ENCODE measurements around the gene RASGEF1B. TPM values are rescaled to one million over a fixed set of nuclear protein-coding genes. Genes with fewer than 3 reads are reported as not detected.

RASGEF1B gene
- total RNA-seq, 2 experiments from 2014 or later = 6.1 to 6.2 TPM

DNA sequence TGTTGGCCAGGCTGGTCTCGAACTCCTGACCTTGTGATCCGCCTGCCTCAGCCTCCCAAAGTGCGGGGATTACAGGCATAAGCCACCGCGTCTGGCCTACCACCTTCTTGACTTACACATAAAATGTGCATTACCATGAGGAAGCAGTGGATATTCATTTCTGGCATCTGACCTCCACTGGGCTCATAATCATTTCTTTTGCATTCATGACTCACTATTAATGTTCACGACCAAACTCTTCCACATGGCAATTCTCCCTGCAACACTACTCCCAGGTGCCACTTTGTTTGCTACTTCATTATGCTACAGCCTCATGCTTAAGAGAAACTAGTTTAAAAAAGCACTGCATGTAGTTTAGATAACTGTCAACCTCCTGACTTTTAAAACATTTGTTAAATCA, 22.7 kb downstream of the RASGEF1B start:
- ChIA-PET CTCF (no interaction called here), POLR2A (no interaction called here)
- ATAC-seq = no peak
- H3K27ac Mint-ChIP-seq = no peak overlapping the region
- intact Hi-C loops (cut with micrococcal nuclease) = no loop called here
- TF ChIP-seq, protein P1, sequence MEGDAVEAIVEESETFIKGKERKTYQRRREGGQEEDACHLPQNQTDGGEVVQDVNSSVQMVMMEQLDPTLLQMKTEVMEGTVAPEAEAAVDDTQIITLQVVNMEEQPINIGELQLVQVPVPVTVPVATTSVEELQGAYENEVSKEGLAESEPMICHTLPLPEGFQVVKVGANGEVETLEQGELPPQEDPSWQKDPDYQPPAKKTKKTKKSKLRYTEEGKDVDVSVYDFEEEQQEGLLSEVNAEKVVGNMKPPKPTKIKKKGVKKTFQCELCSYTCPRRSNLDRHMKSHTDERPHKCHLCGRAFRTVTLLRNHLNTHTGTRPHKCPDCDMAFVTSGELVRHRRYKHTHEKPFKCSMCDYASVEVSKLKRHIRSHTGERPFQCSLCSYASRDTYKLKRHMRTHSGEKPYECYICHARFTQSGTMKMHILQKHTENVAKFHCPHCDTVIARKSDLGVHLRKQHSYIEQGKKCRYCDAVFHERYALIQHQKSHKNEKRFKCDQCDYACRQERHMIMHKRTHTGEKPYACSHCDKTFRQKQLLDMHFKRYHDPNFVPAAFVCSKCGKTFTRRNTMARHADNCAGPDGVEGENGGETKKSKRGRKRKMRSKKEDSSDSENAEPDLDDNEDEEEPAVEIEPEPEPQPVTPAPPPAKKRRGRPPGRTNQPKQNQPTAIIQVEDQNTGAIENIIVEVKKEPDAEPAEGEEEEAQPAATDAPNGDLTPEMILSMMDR (IDR thresholded peaks at IDR 0.05) = no peak
- no peak overlapping the region for H3K4me3 Mint-ChIP-seq
- DNase-seq = no peak
- H3K4me1 Mint-ChIP-seq (ENCODE audit: low read depth) = peaks cover 3% of the 10 kb centered on the region
- H3K27me3 Mint-ChIP-seq = no peaks in the 10 kb centered on the region
- peaks cover 41% of the 10 kb centered on the region for H3K36me3 Mint-ChIP-seq (ENCODE audit: low read depth)
- H3K9me3 Mint-ChIP-seq = no peaks in the 10 kb centered on the region

- H3K36me3 Mint-ChIP-seq (ENCODE audit: low read depth) = peaks cover 39% of the 10 kb centered on the region
- no peak overlapping the region for H3K27ac Mint-ChIP-seq
- H3K9me3 Mint-ChIP-seq = no peaks in the 10 kb centered on the region
- intact Hi-C loops (cut with micrococcal nuclease) = no loop called here
- ChIA-PET POLR2A (no interaction called here), CTCF (interaction anchor here (0.8 kb wide), 1 partner anchor 41 kb away, joined by 3 read pairs; no protein-coding TSS in a partner anchor)
- H3K27me3 Mint-ChIP-seq = no peaks in the 10 kb centered on the region
- H3K4me3 Mint-ChIP-seq = no peak overlapping the region
- H3K4me1 Mint-ChIP-seq (ENCODE audit: low read depth) = no peaks in the 10 kb centered on the region
- DNase-seq (no peak), ATAC-seq (no peak)
- TF ChIP-seq, protein P1 (IDR thresholded peaks at IDR 0.05) = no peak
These were observed 24.0 kb downstream of the RASGEF1B start for GRCh38 chr4:81447566-81448229.

GRCh38 chr4:81446634-81447033, 25.1 kb downstream of the RASGEF1B start:
- intact Hi-C loops (cut with micrococcal nuclease) = no loop called here
- Mint-ChIP-seq H3K27me3 (no peaks in the 10 kb centered on the region), H3K9me3 (no peaks in the 10 kb centered on the region), H3K36me3 (ENCODE audit: low read depth) (peaks cover 38% of the 10 kb centered on the region), H3K4me3 (no peak overlapping the region), H3K27ac (peak overlapping the region; percentile 3), H3K4me1 (ENCODE audit: low read depth) (no peaks in the 10 kb centered on the region)
- ChIA-PET CTCF (no interaction called here), POLR2A (interaction anchor here (0.8 kb wide), 1 partner anchor 12 kb away, joined by 3 read pairs; no protein-coding TSS in a partner anchor)
- ATAC-seq (no peak), DNase-seq (no peak)
- TF ChIP-seq, protein P1 (IDR thresholded peaks at IDR 0.05) = no peak

DNA sequence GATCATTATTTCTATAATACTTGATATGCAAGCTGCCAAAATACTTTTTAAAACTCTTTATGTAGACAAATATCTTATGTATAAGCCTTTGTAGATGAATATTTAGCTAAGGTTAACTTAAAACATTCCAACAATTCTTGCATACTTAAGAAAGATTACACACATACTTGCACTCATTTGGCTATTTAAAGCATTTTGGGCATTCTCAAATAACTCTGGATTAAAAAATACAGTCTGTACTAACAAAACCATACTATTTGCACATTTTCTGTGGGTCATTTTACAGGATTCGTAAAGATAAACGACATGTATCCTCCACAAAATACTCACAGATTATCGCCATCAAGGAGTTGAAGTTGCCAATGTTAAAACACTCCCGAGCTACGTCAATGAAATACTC, 26.5 kb downstream of the RASGEF1B start:
- Mint-ChIP-seq H3K36me3 (ENCODE audit: low read depth) (peaks cover 42% of the 10 kb centered on the region), H3K27ac (no peak overlapping the region), H3K4me1 (ENCODE audit: low read depth) (no peaks in the 10 kb centered on the region), H3K27me3 (no peaks in the 10 kb centered on the region), H3K9me3 (no peaks in the 10 kb centered on the region), H3K4me3 (no peak overlapping the region)
- DNase-seq (no peak), ATAC-seq (no peak)
- ChIA-PET CTCF (interaction anchor here (0.6 to 1.3 kb wide), 4 partner anchors 22 to 400 kb away, joined by 3 to 6 read pairs (median 4); no protein-coding TSS in a partner anchor), POLR2A (interaction anchor here (1.3 kb wide), 1 partner anchor 15 kb away, joined by 3 read pairs; no protein-coding TSS in a partner anchor)
- TF ChIP-seq, protein P1 (IDR thresholded peaks at IDR 0.05) = no peak
- intact Hi-C loops (cut with micrococcal nuclease) = no loop called here

DNA sequence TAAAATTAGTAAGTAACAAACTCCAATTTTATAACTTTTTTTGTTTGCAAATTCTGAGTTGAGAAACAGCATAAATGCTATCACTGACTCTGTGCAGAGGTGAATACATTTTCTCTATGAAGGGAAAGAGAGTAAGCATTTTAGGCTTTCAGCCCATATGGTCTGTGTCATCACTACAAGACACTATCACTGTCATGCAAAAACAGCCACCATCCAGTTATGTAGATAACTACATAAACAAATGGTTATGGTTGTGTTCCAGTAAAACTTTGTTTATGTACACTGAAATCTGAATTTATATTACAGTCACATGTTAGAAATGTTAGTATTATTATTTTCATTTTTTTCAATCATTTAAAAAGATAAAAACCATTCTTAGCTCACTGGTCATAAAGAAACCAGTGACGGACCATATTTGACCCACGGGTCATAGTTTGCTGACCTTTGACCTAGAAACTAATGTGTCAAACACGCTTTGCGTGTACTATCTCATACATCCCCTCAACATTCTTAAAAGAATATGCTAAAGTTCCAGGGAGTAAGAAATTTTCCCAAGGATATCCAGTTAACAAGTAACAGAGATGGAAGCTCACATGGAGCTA, 29.1 kb downstream of the RASGEF1B start:
- TF ChIP-seq, protein P1 (IDR thresholded peaks at IDR 0.05) = no peak
- intact Hi-C loops (cut with micrococcal nuclease) = no loop called here
- H3K9me3 Mint-ChIP-seq = no peaks in the 10 kb centered on the region
- no peaks in the 10 kb centered on the region for H3K27me3 Mint-ChIP-seq
- H3K36me3 Mint-ChIP-seq (ENCODE audit: low read depth) = peaks cover 53% of the 10 kb centered on the region
- H3K4me1 Mint-ChIP-seq (ENCODE audit: low read depth) = no peaks in the 10 kb centered on the region
- no peak for ATAC-seq
- no peak for DNase-seq
- H3K27ac Mint-ChIP-seq = no peak overlapping the region
- ChIA-PET CTCF (interaction anchor here (1.2 to 1.5 kb wide), 2 partner anchors 25 to 403 kb away, joined by 3 to 4 read pairs; no protein-coding TSS in a partner anchor), POLR2A (no interaction called here)
- H3K4me3 Mint-ChIP-seq = no peak overlapping the region

Data from activated CD8-positive, alpha-beta T cell treated with anti-CD3 and anti-CD28 coated beads for 36 hours (primary cell).